Nephron (organoid): ENCODE results near the gene CROCC2.

ENCODE experiments used
- H3K27ac Mint-ChIP-seq, 3 experiments: 2 replicates each; pipeline ENCODE4 v1.8.0; 2020; ENCODE audit warnings: mixed read lengths in 3 of 3, mild to moderate bottlenecking in 2 of 3, moderate library complexity in 1 of 3
- H3K27me3 Mint-ChIP-seq: 2 replicates; pipeline ENCODE4 v1.8.0; 2021; ENCODE audit warnings: low read depth, mild to moderate bottlenecking, moderate library complexity, mixed read lengths
- H3K36me3 Mint-ChIP-seq: 2 replicates; pipeline ENCODE4 v1.8.0; 2020; ENCODE audit warnings: low read depth, mixed read lengths
- H3K4me1 Mint-ChIP-seq: 2 replicates; pipeline ENCODE4 v1.8.0; 2020; ENCODE audit warnings: mixed read lengths
- H3K4me3 Mint-ChIP-seq, 3 experiments: 2 replicates each; pipeline ENCODE4 v1.8.0; 2020; ENCODE audit warnings: mild to moderate bottlenecking in 3 of 3, mixed read lengths in 3 of 3, moderate library complexity in 2 of 3
- H3K9me3 Mint-ChIP-seq: 2 replicates; pipeline ENCODE4 v1.8.0; 2020; ENCODE audit warnings: mixed read lengths
- CTCF ChIP-seq, 3 experiments: fragments of 200-600 bp; sonication (generic); IDR thresholded peaks; one replicate each; pipeline ENCODE4 v1.5.0; 2021; ENCODE audit warnings: antibody characterized with exemption in 3 of 3; ENCODE audit not compliant: unreplicated experiment in 3 of 3

Gene CROCC2

GRCh38 chr2:240906141-240906910, at the start of gene CROCC2:
Gene CROCC2 (plus strand): TSS chr2:240906336. CDS start chr2:240906514, 178 bp downstream.
- Mint-ChIP-seq H3K27ac (no peak within 1 kb of the TSS), H3K9me3 (peaks cover 8% of the 10 kb centered on the region), H3K4me3 (no peak within 1 kb of the TSS), H3K27me3 (peaks cover 19% of the 10 kb centered on the region), H3K36me3 (no peaks in the 10 kb centered on the region), H3K4me1 (peaks cover 7% of the 10 kb centered on the region)
- no peak for TF ChIP-seq CTCF (IDR thresholded peaks at IDR 0.05; ENCODE audit: unreplicated experiment in 3 of 3)

GRCh38 chr2:240857039-240858008, 48.8 kb upstream of the CROCC2 start:
- Mint-ChIP-seq H3K36me3 (no peaks in the 10 kb centered on the region), H3K27ac (no peak overlapping the region), H3K4me3 (no peak overlapping the region), H3K4me1 (no peaks in the 10 kb centered on the region), H3K27me3 (peaks cover 12% of the 10 kb centered on the region), H3K9me3 (peaks cover 15% of the 10 kb centered on the region)
- TF ChIP-seq CTCF (IDR thresholded peaks at IDR 0.05; ENCODE audit: unreplicated experiment in 3 of 3) = no peak

DNA sequence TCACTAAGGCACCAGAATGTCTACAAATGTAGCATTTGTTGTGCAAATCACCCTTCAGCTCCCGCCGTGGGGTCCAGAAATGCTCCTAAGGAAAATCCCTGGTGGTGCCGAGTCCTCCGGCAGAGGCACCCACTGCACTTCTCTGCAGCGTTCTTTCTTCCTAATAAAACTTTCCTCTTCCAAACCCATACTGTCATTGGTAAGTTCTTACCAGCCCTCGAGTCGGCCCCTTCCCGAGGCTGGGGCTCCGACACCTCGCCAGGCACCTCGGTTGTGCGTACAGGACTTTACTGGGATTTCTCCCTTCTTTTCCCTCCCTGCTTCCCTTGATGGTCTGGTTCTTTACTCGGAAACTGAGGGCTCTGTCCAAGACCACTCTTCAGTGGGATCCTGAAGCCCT, 47.8 kb upstream of the CROCC2 start:
- Mint-ChIP-seq H3K9me3 (peaks cover 13% of the 10 kb centered on the region), H3K36me3 (no peaks in the 10 kb centered on the region), H3K27me3 (peaks cover 15% of the 10 kb centered on the region), H3K4me1 (no peaks in the 10 kb centered on the region), H3K4me3 (no peak overlapping the region), H3K27ac (no peak overlapping the region)
- TF ChIP-seq CTCF (IDR thresholded peaks at IDR 0.05; ENCODE audit: unreplicated experiment in 3 of 3) = no peak

GRCh38 chr2:240858871-240859270, 47.3 kb upstream of the CROCC2 start:
- peaks cover 9% of the 10 kb centered on the region for H3K9me3 Mint-ChIP-seq
- peaks cover 17% of the 10 kb centered on the region for H3K27me3 Mint-ChIP-seq
- no peaks in the 10 kb centered on the region for H3K4me1 Mint-ChIP-seq
- no peak overlapping the region for H3K27ac Mint-ChIP-seq
- TF ChIP-seq CTCF (IDR thresholded peaks at IDR 0.05; ENCODE audit: unreplicated experiment in 3 of 3) = no peak
- H3K36me3 Mint-ChIP-seq = no peaks in the 10 kb centered on the region
- H3K4me3 Mint-ChIP-seq = no peak overlapping the region

DNA sequence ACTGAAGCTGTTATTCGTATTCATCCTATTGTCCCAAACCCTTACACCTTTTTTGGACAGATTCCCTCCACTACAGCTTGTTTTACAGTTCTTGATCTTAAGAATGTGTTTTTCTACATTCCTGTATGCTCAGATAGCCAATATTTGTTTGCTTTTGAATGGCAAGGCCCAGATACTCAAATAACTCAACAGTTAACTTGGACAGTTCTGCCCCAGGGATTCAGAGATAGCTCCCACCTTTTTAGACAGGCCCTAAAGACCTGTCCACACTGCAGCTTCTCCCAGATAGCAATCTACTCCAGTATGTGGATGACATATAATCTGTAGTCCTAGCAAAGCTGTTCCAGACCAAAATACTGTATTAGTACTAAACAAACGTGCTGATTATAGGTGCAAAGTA, 44.6 kb upstream of the CROCC2 start:
- no peak for TF ChIP-seq CTCF (IDR thresholded peaks at IDR 0.05; ENCODE audit: unreplicated experiment in 3 of 3)
- no peak overlapping the region for H3K4me3 Mint-ChIP-seq
- no peaks in the 10 kb centered on the region for H3K4me1 Mint-ChIP-seq
- no peak overlapping the region for H3K27ac Mint-ChIP-seq
- no peaks in the 10 kb centered on the region for H3K36me3 Mint-ChIP-seq
- no peaks in the 10 kb centered on the region for H3K9me3 Mint-ChIP-seq
- peaks cover 31% of the 10 kb centered on the region for H3K27me3 Mint-ChIP-seq
